DMS79 (cell line): Measurements from ENCODE around the gene ZNF281.
"Not testable (repeated sequence)": the region's sequence is repeated elsewhere in the genome, so short reads cannot be mapped to it uniquely, and the experiment has no call there.

Experiments used
- DNase-seq: peaks from one replicate; lab custom pipeline; 2025; lab: John Stamatoyannopoulos, UW

The ZNF281 gene

GRCh38 chr1:200409761-200410565 lies at the start of gene ZNF281:
TSS of gene ZNF281 (minus strand) at chr1:200410036. CDS start at chr1:200409705, 331 bp downstream.
- DNase-seq = peak; percentile 96

GRCh38 chr1:200458780-200459179 lies 48.9 kb upstream of the ZNF281 start:
- DNase-seq = no peak

- no peak for DNase-seq
Measured at GRCh38 chr1:200457810-200458209, 48.0 kb upstream of the ZNF281 start.

GRCh38 chr1:200454425-200454824 lies 44.6 kb upstream of the ZNF281 start:
- no peak for DNase-seq

- no peak for DNase-seq
Measured at GRCh38 chr1:200453553-200453905, 43.7 kb upstream of the ZNF281 start.

- no peak for DNase-seq
Measured at GRCh38 chr1:200452850-200453552, 43.2 kb upstream of the ZNF281 start.

- no peak for DNase-seq
Measured at GRCh38 chr1:200448034-200448762, 38.4 kb upstream of the ZNF281 start.

GRCh38 chr1:200445213-200445612 lies 35.4 kb upstream of the ZNF281 start:
- DNase-seq = no peak

- DNase-seq = no peak
Measured at GRCh38 chr1:200444478-200444877, 34.6 kb upstream of the ZNF281 start.

- DNase-seq = no peak
Measured at GRCh38 chr1:200443860-200444259, 34.0 kb upstream of the ZNF281 start.

GRCh38 chr1:200442537-200443156 lies 32.8 kb upstream of the ZNF281 start:
- DNase-seq = no peak

GRCh38 chr1:200442023-200442422 lies 32.2 kb upstream of the ZNF281 start:
- no peak for DNase-seq

GRCh38 chr1:200438911-200439310 lies 29.1 kb upstream of the ZNF281 start:
- DNase-seq = no peak

GRCh38 chr1:200438413-200438812 lies 28.6 kb upstream of the ZNF281 start:
- DNase-seq = not testable (repeated sequence)

- no peak for DNase-seq
Measured at GRCh38 chr1:200437556-200438203, 27.8 kb upstream of the ZNF281 start.

GRCh38 chr1:200437088-200437487 lies 27.3 kb upstream of the ZNF281 start:
- DNase-seq = no peak

- no peak for DNase-seq
Measured at GRCh38 chr1:200436436-200436835, 26.6 kb upstream of the ZNF281 start.

GRCh38 chr1:200435200-200435780 lies 25.5 kb upstream of the ZNF281 start:
- no peak for DNase-seq

- DNase-seq = no peak
Measured at GRCh38 chr1:200433586-200433985, 23.8 kb upstream of the ZNF281 start.

GRCh38 chr1:200432586-200432985 lies 22.8 kb upstream of the ZNF281 start:
- DNase-seq = no peak

GRCh38 chr1:200429221-200429751 lies 19.4 kb upstream of the ZNF281 start:
- DNase-seq = no peak
